ENCODE measurements around the gene VSIG10.
A peak's percentile ranks its signal among the peaks of the same experiment; 100 is the strongest.

Gene VSIG10

DNA sequence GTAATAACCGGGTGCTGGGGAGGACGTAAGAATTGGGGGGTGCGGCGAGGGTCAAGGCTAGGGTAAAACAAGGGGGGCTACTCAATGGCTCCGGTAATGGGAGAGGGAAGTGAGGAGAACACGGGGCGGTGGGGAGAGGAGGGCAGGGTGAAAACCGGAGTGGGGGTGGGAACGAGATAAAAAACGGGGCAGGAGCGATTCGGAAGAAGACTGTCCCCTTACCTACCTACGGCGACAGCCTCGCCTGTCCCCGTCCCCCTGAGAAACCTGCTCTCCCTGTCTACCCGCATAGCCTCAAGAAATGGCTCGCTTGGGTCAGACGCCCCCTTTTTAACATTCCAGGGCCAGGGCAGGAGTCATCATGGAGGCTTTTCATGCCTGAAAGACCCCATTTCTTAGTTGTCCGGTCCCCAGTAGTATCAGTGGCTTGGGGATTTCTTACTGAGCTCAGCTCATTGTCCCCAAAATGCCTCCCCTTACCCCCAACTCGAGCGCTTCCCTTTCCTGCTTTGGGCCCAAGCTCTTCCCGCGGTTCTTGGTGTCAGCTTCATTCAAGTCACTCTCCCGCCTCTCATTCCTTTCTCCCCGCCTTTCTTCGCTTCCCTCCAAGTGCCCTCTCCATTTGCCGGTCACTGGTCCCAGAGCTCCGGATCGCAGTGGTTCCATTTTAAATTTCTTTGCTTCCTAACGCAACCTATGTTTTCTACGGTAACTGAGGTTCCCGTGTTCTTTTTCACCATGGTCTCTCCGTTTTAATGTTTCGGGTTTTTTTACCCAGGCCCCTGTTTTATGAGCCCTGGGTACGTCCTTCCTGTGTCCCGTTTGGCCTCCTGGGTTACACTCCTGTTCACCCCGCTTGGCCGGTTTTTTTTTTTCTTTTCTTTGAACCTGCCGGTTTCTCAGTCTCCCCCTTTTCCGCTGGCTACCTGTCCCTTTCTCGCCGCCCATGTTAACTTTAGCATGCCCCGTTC, 41.7 kb downstream of the VSIG10 start:
- TF ChIP-seq TAF1 (IDR thresholded peaks at IDR 0.05; ENCODE audit: low read depth): peak; percentile 37; the same call in 1 of the 2 replicates
- no peak for TF ChIP-seq EP300 (IDR thresholded peaks at IDR 0.05; ENCODE audit: borderline replicate concordance)
- TF ChIP-seq, protein P1, sequence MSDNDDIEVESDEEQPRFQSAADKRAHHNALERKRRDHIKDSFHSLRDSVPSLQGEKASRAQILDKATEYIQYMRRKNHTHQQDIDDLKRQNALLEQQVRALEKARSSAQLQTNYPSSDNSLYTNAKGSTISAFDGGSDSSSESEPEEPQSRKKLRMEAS (IDR thresholded peaks at IDR 0.05): peak; percentile 51
- no peak for TF ChIP-seq EGR1 (IDR thresholded peaks at IDR 0.05)
- TF ChIP-seq ZBTB7A (IDR thresholded peaks at IDR 0.05; ENCODE audit: low read depth): peak; percentile 63; the same call in 1 of the 2 replicates
- TF ChIP-seq TCF12 (IDR thresholded peaks at IDR 0.05; ENCODE audit: low read depth): no peak
- no peak for TF ChIP-seq CREB1 (IDR thresholded peaks at IDR 0.05; ENCODE audit: low read depth)
- TF ChIP-seq, protein P2, sequence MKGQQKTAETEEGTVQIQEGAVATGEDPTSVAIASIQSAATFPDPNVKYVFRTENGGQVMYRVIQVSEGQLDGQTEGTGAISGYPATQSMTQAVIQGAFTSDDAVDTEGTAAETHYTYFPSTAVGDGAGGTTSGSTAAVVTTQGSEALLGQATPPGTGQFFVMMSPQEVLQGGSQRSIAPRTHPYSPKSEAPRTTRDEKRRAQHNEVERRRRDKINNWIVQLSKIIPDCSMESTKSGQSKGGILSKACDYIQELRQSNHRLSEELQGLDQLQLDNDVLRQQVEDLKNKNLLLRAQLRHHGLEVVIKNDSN (IDR thresholded peaks at IDR 0.05): no peak
- no peak for TF ChIP-seq TEAD4 (IDR thresholded peaks at IDR 0.05)

DNA sequence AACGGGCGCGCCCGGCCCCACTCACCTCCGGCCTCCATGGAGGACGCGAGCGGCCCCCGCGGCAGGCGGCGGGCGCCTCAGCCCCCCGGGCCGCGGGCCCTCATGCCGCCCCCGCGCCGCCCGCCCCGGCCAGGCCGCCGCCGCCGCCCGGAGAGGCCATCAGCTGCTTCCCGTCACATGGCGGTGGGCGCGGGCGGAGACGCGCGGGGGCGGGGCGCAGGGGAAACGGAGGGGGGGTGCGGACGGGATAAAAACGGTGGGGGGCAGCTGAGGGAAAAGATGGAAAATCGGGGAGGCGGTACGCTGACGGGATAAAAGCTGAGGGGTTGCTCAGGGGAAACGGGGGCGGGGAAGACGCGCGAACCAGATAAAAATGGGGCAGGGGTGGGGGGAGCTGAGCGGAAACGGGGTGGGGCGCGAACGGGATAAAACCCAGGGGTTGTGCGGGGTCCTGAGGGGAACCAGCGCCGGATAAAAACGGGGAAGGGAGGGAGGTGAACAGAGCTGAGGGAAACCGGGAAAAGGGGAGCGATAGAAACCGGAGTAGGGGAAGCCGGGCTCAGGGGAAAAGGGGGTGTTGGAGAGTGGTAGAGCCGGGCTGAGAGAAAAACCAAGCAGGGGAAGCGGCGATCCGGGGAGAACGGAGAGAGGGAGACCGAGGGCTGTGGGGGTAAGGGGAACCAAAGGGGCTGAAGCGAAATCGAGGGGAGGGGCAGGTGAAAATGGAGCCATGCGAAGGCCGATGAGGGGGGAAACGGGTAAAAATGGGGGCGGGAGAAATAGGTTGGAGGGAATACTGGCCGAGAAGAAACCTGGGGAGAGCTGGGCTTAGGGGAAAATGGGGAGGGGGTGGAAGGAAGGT, 42.6 kb downstream of the VSIG10 start, which contains the start of gene WSB2:
WSB2 (minus strand) TSS at position 169 of the 862 bp plus-strand sequence; CDS start at position 38, 131 bp downstream.
- TF ChIP-seq EGR1 (IDR thresholded peaks at IDR 0.05): peak; percentile 73
- TF ChIP-seq RAD21 (IDR thresholded peaks at IDR 0.05; ENCODE audit: low read depth): no peak
- peak; percentile 5 for TF ChIP-seq TAF1 (IDR thresholded peaks at IDR 0.05; ENCODE audit: low read depth)
- TF ChIP-seq TEAD4 (IDR thresholded peaks at IDR 0.05): no peak
- TF ChIP-seq CEBPB (IDR thresholded peaks at IDR 0.05): no peak
- TF ChIP-seq TCF12 (IDR thresholded peaks at IDR 0.05; ENCODE audit: low read depth): no peak
- TF ChIP-seq CREB1 (IDR thresholded peaks at IDR 0.05; ENCODE audit: low read depth): no peak
- TF ChIP-seq, protein P1 (IDR thresholded peaks at IDR 0.05): no peak
- TF ChIP-seq ZBTB7A (IDR thresholded peaks at IDR 0.05; ENCODE audit: low read depth): peak; percentile 48; the same call in 1 of the 2 replicates
- TF ChIP-seq, protein P2 (IDR thresholded peaks at IDR 0.05): peak; percentile 89
- TF ChIP-seq YY1 (IDR thresholded peaks at IDR 0.05; ENCODE audit: low read depth): 0 out of 2 replicates have a peak, but pooled peaks have one; percentile 31
- TF ChIP-seq, protein P3, sequence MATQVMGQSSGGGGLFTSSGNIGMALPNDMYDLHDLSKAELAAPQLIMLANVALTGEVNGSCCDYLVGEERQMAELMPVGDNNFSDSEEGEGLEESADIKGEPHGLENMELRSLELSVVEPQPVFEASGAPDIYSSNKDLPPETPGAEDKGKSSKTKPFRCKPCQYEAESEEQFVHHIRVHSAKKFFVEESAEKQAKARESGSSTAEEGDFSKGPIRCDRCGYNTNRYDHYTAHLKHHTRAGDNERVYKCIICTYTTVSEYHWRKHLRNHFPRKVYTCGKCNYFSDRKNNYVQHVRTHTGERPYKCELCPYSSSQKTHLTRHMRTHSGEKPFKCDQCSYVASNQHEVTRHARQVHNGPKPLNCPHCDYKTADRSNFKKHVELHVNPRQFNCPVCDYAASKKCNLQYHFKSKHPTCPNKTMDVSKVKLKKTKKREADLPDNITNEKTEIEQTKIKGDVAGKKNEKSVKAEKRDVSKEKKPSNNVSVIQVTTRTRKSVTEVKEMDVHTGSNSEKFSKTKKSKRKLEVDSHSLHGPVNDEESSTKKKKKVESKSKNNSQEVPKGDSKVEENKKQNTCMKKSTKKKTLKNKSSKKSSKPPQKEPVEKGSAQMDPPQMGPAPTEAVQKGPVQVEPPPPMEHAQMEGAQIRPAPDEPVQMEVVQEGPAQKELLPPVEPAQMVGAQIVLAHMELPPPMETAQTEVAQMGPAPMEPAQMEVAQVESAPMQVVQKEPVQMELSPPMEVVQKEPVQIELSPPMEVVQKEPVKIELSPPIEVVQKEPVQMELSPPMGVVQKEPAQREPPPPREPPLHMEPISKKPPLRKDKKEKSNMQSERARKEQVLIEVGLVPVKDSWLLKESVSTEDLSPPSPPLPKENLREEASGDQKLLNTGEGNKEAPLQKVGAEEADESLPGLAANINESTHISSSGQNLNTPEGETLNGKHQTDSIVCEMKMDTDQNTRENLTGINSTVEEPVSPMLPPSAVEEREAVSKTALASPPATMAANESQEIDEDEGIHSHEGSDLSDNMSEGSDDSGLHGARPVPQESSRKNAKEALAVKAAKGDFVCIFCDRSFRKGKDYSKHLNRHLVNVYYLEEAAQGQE (IDR thresholded peaks at IDR 0.05; ENCODE audit: low read depth): no peak
- no peak for TF ChIP-seq NFIC (IDR thresholded peaks at IDR 0.05)
- no peak for TF ChIP-seq EP300 (IDR thresholded peaks at IDR 0.05; ENCODE audit: borderline replicate concordance)
- no peak for TF ChIP-seq FOXM1 (IDR thresholded peaks at IDR 0.05; ENCODE audit: borderline replicate concordance, low read depth)

DNA sequence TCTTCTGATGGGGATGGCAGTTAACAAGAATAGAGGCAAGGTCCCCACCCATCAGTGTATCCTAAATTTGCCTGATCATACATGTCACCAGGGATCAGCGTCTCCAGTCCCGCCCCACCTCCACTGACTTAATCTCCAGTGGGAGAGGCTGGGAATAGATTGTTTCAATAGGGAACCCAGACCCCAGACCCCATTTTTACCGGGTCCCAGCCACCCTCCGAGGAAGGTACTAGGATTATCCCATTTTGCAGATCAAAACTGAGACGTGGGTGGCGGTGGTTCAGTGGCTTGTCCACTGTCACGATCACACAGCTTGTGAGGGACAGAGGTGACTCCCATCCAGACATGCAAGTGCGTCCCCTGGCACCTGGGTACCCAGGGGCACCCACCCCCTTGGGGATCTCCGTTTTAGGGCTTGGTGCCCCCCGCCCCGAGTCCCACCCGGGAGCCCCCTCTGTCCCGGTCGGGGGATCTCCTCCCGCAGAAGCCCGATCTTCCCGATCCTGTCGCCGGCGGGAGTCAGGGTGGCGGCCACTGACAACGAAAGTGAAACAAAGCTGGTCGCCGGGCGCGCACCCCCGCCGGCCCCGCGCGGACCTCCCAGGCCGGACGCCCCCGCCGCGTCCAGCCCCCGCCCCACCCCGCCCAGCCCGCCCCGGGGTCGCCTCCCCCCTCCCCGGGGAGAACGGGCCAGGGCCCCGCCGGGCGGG, 43.4 kb downstream of the VSIG10 start:
- TF ChIP-seq, protein P1 (IDR thresholded peaks at IDR 0.05): no peak
- TF ChIP-seq FOXM1 (IDR thresholded peaks at IDR 0.05; ENCODE audit: borderline replicate concordance, low read depth): no peak
- TF ChIP-seq RAD21 (IDR thresholded peaks at IDR 0.05; ENCODE audit: low read depth): no peak
- no peak for TF ChIP-seq EP300 (IDR thresholded peaks at IDR 0.05; ENCODE audit: borderline replicate concordance)
- TF ChIP-seq, protein P2 (IDR thresholded peaks at IDR 0.05): no peak
- TF ChIP-seq CEBPB (IDR thresholded peaks at IDR 0.05): no peak
- TF ChIP-seq NFIC (IDR thresholded peaks at IDR 0.05): no peak
- TF ChIP-seq YY1 (IDR thresholded peaks at IDR 0.05; ENCODE audit: low read depth): no peak
- TF ChIP-seq, protein P3 (IDR thresholded peaks at IDR 0.05; ENCODE audit: low read depth): no peak
- TF ChIP-seq TAF1 (IDR thresholded peaks at IDR 0.05; ENCODE audit: low read depth): no peak
- no peak for TF ChIP-seq CREB1 (IDR thresholded peaks at IDR 0.05; ENCODE audit: low read depth)
- no peak for TF ChIP-seq TEAD4 (IDR thresholded peaks at IDR 0.05)
- TF ChIP-seq EGR1 (IDR thresholded peaks at IDR 0.05): no peak
- TF ChIP-seq ZBTB7A (IDR thresholded peaks at IDR 0.05; ENCODE audit: low read depth): no peak; the same call in 1 of the 2 replicates
- no peak for TF ChIP-seq TCF12 (IDR thresholded peaks at IDR 0.05; ENCODE audit: low read depth)

Measured in Ishikawa (cell line).